ENCODE results near the gene FAM222B.
A peak's percentile ranks its signal among the peaks of the same experiment; 100 is the strongest.
"Not testable (repeated sequence)": the region's sequence is repeated elsewhere in the genome, so short reads cannot be mapped to it uniquely, and the experiment has no call there.

FAM222B gene

GRCh38 chr17:28842282-28843012 lies at the start of gene FAM222B:
Gene FAM222B, minus strand, starts transcription at chr17:28842790. Its CDS starts 76,123 bp downstream, at chr17:28766667.
- DNase-seq (ENCODE audit: low read depth): peak; percentile 82

- no peak for DNase-seq (ENCODE audit: low read depth)
Measured at GRCh38 chr17:28892024-28892423, 49.4 kb upstream of the FAM222B start.

DNA sequence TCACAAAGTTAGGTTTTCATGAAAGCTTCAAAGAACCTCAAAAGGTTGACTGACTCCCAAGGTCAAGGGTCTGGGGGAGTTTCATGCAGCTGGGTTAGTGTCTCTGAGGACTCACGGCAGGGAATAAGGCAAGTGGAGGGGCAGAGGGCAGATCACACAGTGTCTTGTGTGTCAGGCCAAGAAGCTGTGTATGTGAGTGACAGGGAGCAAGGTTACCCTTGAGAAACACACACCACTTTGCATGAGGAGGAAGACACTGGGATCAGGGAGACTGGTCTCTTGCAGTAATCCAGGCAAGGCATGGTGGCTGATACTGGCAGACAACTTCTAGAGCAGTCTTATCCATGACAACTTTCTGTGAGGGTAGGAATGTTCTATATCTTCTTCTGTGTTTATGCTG lies 48.6 kb upstream of the FAM222B start:
- DNase-seq (ENCODE audit: low read depth): no peak

DNA sequence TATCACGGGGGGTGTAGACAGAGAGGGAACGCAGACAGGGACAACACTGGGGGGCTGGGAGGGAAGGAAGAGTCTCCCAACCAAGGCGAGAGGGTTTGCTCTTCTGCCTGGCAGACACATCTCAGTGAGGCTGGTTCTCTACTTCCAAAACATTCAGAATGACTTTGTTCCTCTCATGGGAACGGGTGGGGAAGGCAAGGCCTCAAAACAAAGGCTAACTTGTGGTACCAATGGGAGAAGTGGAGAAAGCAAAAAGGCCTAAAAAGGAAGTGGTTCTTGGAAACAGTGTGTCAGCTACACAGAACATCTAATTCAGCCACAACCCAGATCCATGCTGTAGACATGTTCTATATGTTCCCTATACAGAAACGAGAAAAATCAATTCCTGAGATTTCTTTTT lies 47.4 kb upstream of the FAM222B start:
- DNase-seq (ENCODE audit: low read depth): no peak

- no peak for DNase-seq (ENCODE audit: low read depth)
Measured at GRCh38 chr17:28888832-28889231, 46.2 kb upstream of the FAM222B start.

DNA sequence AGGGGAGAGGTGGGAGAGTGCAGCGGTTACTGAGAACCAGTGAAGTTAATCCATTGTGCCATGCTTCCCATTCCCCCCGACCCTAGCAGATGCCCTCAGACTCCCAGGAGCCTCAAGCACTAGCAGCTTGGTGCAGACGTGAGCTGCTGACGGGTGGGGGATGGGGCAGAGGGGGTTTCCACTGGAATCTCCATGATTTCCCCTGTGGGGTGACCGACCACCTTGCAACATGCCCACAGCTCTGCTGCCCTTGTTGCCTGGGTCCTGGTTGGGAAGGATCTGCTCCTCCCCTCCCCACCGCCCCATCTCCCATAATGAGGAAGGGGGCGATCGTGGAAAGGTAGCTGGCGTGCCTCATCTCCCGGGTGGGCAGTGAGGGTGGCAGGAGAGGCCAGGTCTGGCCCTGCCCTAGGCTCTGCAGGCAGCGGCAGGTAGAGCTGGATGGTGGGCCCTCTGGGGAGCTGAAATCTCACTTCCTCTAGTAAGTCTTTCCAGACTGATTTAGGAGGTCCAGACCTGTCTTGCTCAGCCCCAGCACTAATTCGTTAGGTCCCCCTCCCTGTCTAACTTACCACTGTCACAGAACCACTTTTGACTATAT lies 45.4 kb upstream of the FAM222B start:
- DNase-seq (ENCODE audit: low read depth): no peak

DNA sequence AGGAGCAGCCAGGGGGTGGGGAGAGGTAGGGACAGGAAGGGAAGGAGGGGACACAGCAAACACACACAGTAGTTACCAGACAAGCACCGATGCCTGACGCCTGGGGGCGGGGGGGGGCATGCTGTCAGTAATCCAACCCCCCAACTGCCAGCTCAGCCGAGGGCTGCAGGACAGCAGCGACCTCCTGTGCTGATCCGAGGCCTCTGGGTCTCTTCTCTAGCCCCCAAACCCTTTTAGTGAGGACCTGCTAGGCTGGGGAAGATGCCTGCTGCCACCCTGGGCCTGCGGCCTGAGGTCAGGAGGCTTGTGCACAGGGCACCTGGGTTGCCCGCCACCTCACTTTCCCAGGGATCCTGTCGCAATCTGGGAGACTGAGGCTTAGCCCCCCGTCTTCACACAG lies 43.4 kb upstream of the FAM222B start:
- no peak for DNase-seq (ENCODE audit: low read depth)

- DNase-seq (ENCODE audit: low read depth): no peak
Measured at GRCh38 chr17:28885363-28885762, 42.8 kb upstream of the FAM222B start.

DNA sequence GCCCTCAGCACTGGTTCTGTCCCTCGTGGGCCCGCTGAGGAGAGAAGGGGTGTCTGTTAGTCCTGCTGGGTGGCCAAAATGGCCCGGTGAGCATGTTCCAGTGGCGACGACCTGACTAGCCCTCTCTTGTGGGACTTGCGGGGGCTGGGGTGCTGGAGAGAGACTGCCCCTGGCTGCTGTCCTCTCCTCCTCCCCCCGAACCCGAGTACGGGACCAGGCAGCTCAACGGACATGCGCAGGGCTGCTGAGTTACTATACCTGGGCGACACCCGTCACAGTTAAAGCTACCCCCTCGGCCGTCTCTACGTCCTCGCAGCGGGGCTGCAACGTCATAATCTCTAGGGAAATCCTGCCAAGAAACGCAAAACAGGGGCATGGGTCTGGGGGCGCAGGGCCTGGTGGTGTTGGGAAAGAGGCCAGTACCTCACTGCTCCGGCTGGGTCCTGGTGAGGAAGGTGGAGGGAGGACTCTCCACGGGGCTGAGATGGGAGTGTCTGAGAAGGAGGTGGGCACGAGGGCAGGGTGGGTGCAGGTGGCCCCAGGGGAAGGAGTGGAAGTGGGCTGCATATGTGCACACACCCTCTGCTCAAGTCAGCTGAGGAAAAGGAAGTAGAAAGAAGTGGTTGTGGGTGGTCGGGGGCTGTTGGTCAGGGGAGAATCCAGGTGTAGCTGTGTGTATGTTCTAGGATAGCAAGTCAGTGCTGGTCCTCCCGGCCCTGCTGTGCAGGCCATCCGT lies 41.5 kb upstream of the FAM222B start:
- DNase-seq (ENCODE audit: low read depth): no peak

GRCh38 chr17:28882154-28882895 lies 39.7 kb upstream of the FAM222B start:
- DNase-seq (ENCODE audit: low read depth): no peak

GRCh38 chr17:28881533-28882056 lies 39.0 kb upstream of the FAM222B start:
- DNase-seq (ENCODE audit: low read depth): no peak

GRCh38 chr17:28880572-28880945 lies 38.0 kb upstream of the FAM222B start:
- no peak for DNase-seq (ENCODE audit: low read depth)

GRCh38 chr17:28879886-28880571 lies 37.4 kb upstream of the FAM222B start:
- DNase-seq (ENCODE audit: low read depth): no peak

DNA sequence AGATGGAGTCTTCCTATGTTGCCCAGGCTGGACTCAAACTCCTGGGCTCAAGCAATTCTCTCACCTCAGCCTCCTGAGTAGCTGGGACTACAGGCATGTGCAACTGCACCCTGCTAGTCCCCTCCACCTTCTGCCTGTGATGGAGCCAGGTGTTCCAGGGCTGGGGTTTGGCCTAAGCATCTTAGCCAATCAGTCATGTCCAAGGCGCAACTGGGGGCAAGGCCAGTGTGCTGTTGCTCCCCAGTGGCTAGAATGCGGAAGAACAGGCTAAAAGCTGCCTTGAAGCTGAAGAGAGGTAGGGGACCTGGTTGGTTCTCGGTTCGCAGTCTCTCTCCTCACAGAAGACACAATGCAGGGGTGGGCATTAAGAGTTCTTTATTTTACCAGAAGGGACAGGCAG lies 36.4 kb upstream of the FAM222B start:
- DNase-seq (ENCODE audit: low read depth): no peak

DNA sequence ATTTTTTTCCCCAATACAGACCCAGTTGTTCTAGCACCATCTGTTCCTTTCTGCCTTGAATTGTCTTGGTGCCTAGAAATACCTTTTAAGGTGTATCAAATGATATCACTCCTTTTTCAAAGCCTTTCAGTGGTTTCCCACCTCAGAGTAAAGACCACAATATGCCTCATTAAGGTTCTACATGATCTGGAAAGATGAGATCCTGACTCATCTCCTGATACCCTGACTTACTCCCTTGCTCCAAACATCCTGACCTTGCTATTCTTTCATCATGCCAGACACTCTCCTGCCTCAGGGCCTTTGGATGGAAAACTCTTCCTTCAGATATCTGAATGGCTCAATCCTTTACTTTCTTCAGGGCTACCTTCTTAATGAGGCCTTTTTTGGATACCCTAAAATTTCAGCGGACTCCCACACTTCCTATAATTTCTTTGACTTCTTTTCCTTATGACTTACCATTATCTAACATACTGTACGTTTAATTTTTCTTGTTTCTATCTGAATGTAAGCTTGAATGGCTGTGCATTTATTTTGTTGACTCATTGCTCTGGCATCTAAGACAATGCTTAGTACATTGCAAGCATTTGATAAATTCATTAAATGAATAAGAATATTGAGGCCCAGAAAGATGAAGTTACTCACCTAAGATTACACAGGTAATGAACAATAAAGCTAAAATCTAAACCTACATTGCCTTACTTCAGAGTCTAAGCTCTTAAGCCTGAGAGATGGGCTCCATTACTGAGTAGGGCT lies 35.7 kb upstream of the FAM222B start:
- DNase-seq (ENCODE audit: low read depth): no peak

DNA sequence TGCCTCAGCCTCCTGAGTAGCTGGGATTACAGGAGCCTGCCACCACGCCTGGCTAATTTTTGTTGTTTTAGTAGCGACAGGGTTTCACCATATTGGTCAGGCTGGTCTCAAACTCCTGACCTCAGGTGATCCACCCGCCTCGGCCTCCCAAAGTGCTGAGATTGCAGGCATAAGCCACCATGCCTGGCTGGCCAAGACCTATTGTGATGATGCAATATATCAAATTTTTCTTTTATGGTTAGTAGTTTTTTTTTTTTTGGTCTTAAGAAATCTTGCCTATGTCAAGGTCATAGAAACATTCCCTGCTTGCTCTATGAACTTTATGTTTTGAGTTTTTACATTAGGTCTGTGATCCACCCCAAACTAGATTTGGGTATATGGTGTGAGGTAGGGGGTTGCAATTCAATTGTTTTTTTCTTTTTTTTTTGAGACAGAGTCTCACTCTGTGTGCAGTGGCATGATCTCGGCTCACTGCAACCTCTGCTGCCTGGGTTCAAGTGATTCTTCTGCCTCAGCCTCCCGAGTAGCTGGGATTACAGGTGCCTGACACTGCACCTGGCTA lies 34.6 kb upstream of the FAM222B start:
- DNase-seq (ENCODE audit: low read depth): not testable (repeated sequence)

DNA sequence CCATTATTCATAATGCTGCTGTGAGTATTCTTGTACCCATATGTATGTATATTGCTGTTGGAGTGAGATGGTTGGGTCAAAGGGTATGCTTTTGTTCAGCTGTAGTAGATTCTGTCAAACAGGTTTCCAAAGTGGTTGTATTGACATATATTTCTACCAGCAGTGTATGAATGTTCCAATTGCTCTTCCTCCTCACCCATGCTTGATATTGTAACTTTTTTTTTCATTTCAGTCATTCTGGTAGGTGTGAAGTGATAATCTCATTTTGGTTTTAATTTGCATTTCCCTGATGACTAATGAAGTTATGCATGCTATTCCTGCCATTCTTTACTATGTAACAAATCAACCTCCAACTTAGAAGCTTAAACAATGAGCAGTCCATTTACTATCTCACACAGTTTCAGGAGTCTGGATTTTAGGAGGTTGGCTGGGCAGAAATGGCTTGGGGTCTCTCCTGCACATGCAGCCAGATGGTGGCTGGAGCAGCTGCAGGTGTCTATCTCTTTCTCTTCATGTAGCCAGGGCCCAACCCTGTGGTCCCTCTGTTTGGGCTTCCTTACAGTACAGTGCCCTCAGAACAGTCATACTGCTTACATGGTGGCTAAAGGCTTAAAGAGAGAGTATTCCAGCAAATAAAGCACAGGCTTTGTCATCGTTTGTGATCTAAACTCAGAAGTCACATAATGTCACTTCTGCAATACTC lies 33.4 kb upstream of the FAM222B start:
- no peak for DNase-seq (ENCODE audit: low read depth)

GRCh38 chr17:28874750-28875149 lies 32.2 kb upstream of the FAM222B start:
- DNase-seq (ENCODE audit: low read depth): no peak

DNA sequence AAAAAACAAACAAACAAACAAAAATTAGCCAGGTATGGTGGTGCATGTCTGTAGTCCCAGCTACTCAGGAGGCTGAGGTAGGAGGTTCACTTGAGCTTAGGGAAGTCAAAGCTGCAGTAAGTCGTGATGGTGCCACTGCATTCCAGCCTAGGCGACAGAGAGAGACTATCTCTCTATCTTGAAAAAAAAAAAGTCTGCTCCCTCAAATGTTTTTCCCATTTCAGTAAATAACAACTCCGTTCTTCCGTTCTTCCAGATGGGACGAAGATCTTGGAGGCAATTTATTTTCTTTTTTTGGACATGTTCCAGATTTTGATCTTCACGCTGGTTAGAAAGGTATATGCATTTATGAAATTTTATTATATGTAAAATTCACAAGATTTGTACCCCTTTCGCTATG lies 31.2 kb upstream of the FAM222B start:
- no peak for DNase-seq (ENCODE audit: low read depth)

- no peak for DNase-seq (ENCODE audit: low read depth)
Measured at GRCh38 chr17:28871056-28871579, 28.5 kb upstream of the FAM222B start.

Measured in activated T-helper 9 cell treated with anti-CD3 and anti-CD28 coated beads, Interleukin-2, amount 50 U/mL, for 16 hours (primary cell).